HepG2 (cell line): ENCODE data around the gene USP20. TPM values are rescaled to one million over a fixed set of nuclear protein-coding genes. Genes with fewer than 3 reads are reported as not detected.

Source experiments
- ATAC-seq: fragments of 200-7000 bp; cut with Tn5 transposase; 3 replicates; pipeline ENCODE4 v1.9.1; 2020; ENCODE audit warnings: mild to moderate bottlenecking, moderate library complexity
- BruUV-seq: library from RNA; stranded (reverse); fragments of 400-500 nt; replicated peaks from 2 replicates; lab custom pipeline; 2021; lab: Mats Ljungman, UMichigan
- CTCF ChIA-PET: fragments of 300-600 bp; formaldehyde crosslinking; extraction: SDS; loops from one replicate; lab custom pipeline; 2021; ENCODE audit warnings: low total read pairs, inconsistent platforms, low intra/inter-chr PET ratio; lab: Yijun Ruan, JAX
- POLR2A ChIA-PET: fragments of 350-600 bp; sonication (Branson Sonifier 250); formaldehyde crosslinking; loops from one replicate; lab custom pipeline; 2020; ENCODE audit warnings: antibody characterized with exemption, inconsistent platforms; lab: Yijun Ruan, JAX
- DNase-seq: peaks from one replicate; pipeline ENCODE4 v3.0.0-alpha.2; 2015; ENCODE audit warnings: low spot score
- FAIRE-seq: peaks from 3 replicates; lab custom pipeline; 2011; peaks lifted over from hg19 to GRCh38; lab: Jason Lieb, UNC
- H2AFZ ChIP-seq: one replicate; pipeline ENCODE4 v1.6.1; 2011; ENCODE audit warnings: low read length, inconsistent platforms
- H3K27ac ChIP-seq: fragments of 300-600 bp; 3 replicates; pipeline ENCODE4 v1.8.0; 2011; ENCODE audit warnings: mixed run types, mild to moderate bottlenecking, mixed read lengths, low read length, inconsistent platforms; ENCODE audit not compliant: insufficient read depth; ENCODE audit errors: extremely low read length
- H3K27me3 ChIP-seq, 2 experiments: fragments of 200-600 bp in 1 of 2; 2 replicates in 1 of 2; 3 replicates in 1 of 2; pipeline versions ENCODE4 v1.6.0 to v1.8.0; 2011; ENCODE audit warnings: low read length in 2 of 2, mild to moderate bottlenecking in 2 of 2, moderate library complexity in 2 of 2, inconsistent platforms in 1 of 2; ENCODE audit not compliant: insufficient read depth in 2 of 2, control insufficient read depth in 1 of 2
- H3K36me3 ChIP-seq, 2 experiments: fragments of 200-600 bp in 1 of 2; replicated peaks in 1 of 2; 2 replicates in 1 of 2; 3 replicates in 1 of 2; pipeline versions ENCODE4 v1.5.1 to v1.8.0; 2011; ENCODE audit warnings: low read length in 2 of 2, inconsistent platforms in 1 of 2; ENCODE audit not compliant: insufficient read depth in 2 of 2, control insufficient read depth in 1 of 2
- H3K4me1 ChIP-seq: 2 replicates; pipeline ENCODE4 v1.5.1; 2012; ENCODE audit warnings: low read length, inconsistent platforms; ENCODE audit not compliant: insufficient read depth
- H3K4me2 ChIP-seq: 2 replicates; pipeline ENCODE4 v1.6.0; 2011; ENCODE audit warnings: low read depth, low read length, inconsistent platforms
- H3K4me3 ChIP-seq, 3 experiments: fragments of 200-600 bp in 1 of 3; sonication (generic), shearing (Covaris generic) in 1 of 3; replicated peaks in 1 of 3; 2 replicates each; pipeline ENCODE4 v1.5.1; 2011 to 2016; ENCODE audit warnings: low read length in 3 of 3, inconsistent platforms in 2 of 3, low read depth in 2 of 3, mild to moderate bottlenecking in 2 of 3, control low read depth in 1 of 3, mixed read lengths in 1 of 3; ENCODE audit not compliant: insufficient read depth in 1 of 3
- H3K79me2 ChIP-seq: one replicate; pipeline ENCODE4 v1.6.1; 2011; ENCODE audit warnings: low read length, inconsistent platforms; ENCODE audit not compliant: insufficient read depth
- H3K9ac ChIP-seq: 2 replicates; pipeline ENCODE4 v1.6.0; 2011; ENCODE audit warnings: mild to moderate bottlenecking, low read depth, low read length, inconsistent platforms; ENCODE audit not compliant: insufficient read depth
- H3K9me3 ChIP-seq: 2 replicates; pipeline ENCODE4 v1.5.1; 2012; ENCODE audit warnings: mild to moderate bottlenecking, low read length
- H4K20me1 ChIP-seq: 2 replicates; pipeline ENCODE4 v1.6.0; 2011; ENCODE audit warnings: inconsistent platforms, mild to moderate bottlenecking, low read length, moderate library complexity; ENCODE audit not compliant: insufficient read depth
- ATF7 ChIP-seq, 2 experiments: fragments of 450-650 bp in 1 of 2; sonication (generic) in 1 of 2; formaldehyde crosslinking in 1 of 2; IDR thresholded peaks; 2 replicates each; pipeline versions ENCODE4 v1.4.0 to v1.6.1; 2016 to 2020; ENCODE audit warnings: antibody characterized with exemption in 1 of 2, mild to moderate bottlenecking in 1 of 2, missing genetic modification reagents in 1 of 2
- CAMTA2 ChIP-seq: sonication (generic); formaldehyde crosslinking; IDR thresholded peaks from 2 replicates; pipeline ENCODE4 v1.4.0; 2020; ENCODE audit warnings: mild to moderate bottlenecking, missing genetic modification reagents, borderline replicate concordance
- EEA1 ChIP-seq: sonication (generic); formaldehyde crosslinking; IDR thresholded peaks from 2 replicates; pipeline ENCODE4 v1.5.1; 2020; ENCODE audit warnings: mild to moderate bottlenecking, missing genetic modification reagents, borderline replicate concordance
- FIP1L1 ChIP-seq: fragments of 200-400 bp; formaldehyde crosslinking; IDR thresholded peaks from 2 replicates; pipeline ENCODE4 v1.6.1; 2018; ENCODE audit warnings: low read depth, mild to moderate bottlenecking, low read length, moderate library complexity, borderline replicate concordance; ENCODE audit not compliant: insufficient read depth
- HNRNPLL ChIP-seq: fragments of 200-400 bp; formaldehyde crosslinking; IDR thresholded peaks from 2 replicates; pipeline ENCODE4 v1.6.1; 2017; ENCODE audit warnings: mild to moderate bottlenecking, low read depth, low read length; ENCODE audit not compliant: poor library complexity, severe bottlenecking
- KDM4B ChIP-seq: sonication (generic); formaldehyde crosslinking; IDR thresholded peaks from 2 replicates; pipeline ENCODE4 v1.4.0; 2020; ENCODE audit warnings: missing genetic modification reagents
- MLLT10 ChIP-seq: sonication (generic); formaldehyde crosslinking; IDR thresholded peaks from 2 replicates; pipeline ENCODE4 v1.4.0; 2020; ENCODE audit warnings: missing genetic modification reagents
- MTA1 ChIP-seq: sonication (generic); formaldehyde crosslinking; IDR thresholded peaks from 2 replicates; pipeline ENCODE4 v1.4.0; 2020; ENCODE audit warnings: missing genetic modification reagents, mild to moderate bottlenecking, borderline replicate concordance
- NR1H2 ChIP-seq: sonication (generic); formaldehyde crosslinking; IDR thresholded peaks from 2 replicates; pipeline ENCODE4 v1.8.1; 2022; ENCODE audit warnings: low read depth, missing genetic modification reagents, borderline replicate concordance
- RARG ChIP-seq: sonication (generic); formaldehyde crosslinking; IDR thresholded peaks from 2 replicates; pipeline ENCODE4 v1.4.0; 2020; ENCODE audit warnings: low read depth, mild to moderate bottlenecking, missing genetic modification reagents
- RFX3 ChIP-seq: IDR thresholded peaks from 2 replicates; pipeline ENCODE4 v1.6.1; 2016; ENCODE audit warnings: missing biosample characterization, missing genetic modification reagents
- SIN3B ChIP-seq: fragments of 150-350 bp; IDR thresholded peaks from 2 replicates; pipeline ENCODE4 v1.6.1; 2014; ENCODE audit warnings: low read length
- SMAD1 ChIP-seq: sonication (generic); formaldehyde crosslinking; IDR thresholded peaks from 2 replicates; pipeline ENCODE4 v1.4.0; 2020; ENCODE audit warnings: missing genetic modification reagents, low read depth, mild to moderate bottlenecking, borderline replicate concordance
- TOE1 ChIP-seq: sonication (generic); formaldehyde crosslinking; IDR thresholded peaks from 2 replicates; pipeline ENCODE4 v1.4.0; 2020; ENCODE audit warnings: mild to moderate bottlenecking, missing genetic modification reagents
- TOPORS ChIP-seq: sonication (generic); formaldehyde crosslinking; IDR thresholded peaks from 2 replicates; pipeline ENCODE4 v1.8.0; 2023; ENCODE audit warnings: mild to moderate bottlenecking, missing genetic modification reagents
- ZNF225 ChIP-seq: sonication (generic); formaldehyde crosslinking; IDR thresholded peaks from 2 replicates; pipeline ENCODE4 v1.4.0; 2020; ENCODE audit warnings: mild to moderate bottlenecking, missing genetic modification reagents
- ZNF260 ChIP-seq: sonication (generic); formaldehyde crosslinking; IDR thresholded peaks from 2 replicates; pipeline ENCODE4 v1.4.0; 2020; ENCODE audit warnings: missing genetic modification reagents, low read depth, mild to moderate bottlenecking, borderline replicate concordance
- ZNF547 ChIP-seq: sonication (generic); formaldehyde crosslinking; IDR thresholded peaks from 2 replicates; pipeline ENCODE4 v1.5.1; 2020; ENCODE audit warnings: mild to moderate bottlenecking, missing genetic modification reagents
- ZNF562 ChIP-seq: sonication (generic); formaldehyde crosslinking; IDR thresholded peaks from 2 replicates; pipeline ENCODE4 v1.8.0; 2022; ENCODE audit warnings: missing genetic modification reagents, borderline replicate concordance
- ZNF672 ChIP-seq: sonication (generic); formaldehyde crosslinking; IDR thresholded peaks from 2 replicates; pipeline ENCODE4 v1.8.1; 2022; ENCODE audit warnings: missing genetic modification reagents
- ZNF775 ChIP-seq: sonication (generic); formaldehyde crosslinking; IDR thresholded peaks from 2 replicates; pipeline ENCODE4 v1.4.0; 2020; ENCODE audit warnings: missing genetic modification reagents, mild to moderate bottlenecking, moderate library complexity, borderline replicate concordance
- ZSCAN25 ChIP-seq: sonication (generic); formaldehyde crosslinking; IDR thresholded peaks from 2 replicates; pipeline ENCODE4 v1.8.0; 2022; ENCODE audit warnings: mild to moderate bottlenecking, missing genetic modification reagents
- WGBS: methylation state at CpG from one replicate; pipeline ENCODE4 v1.1.6; 2017; ENCODE audit warnings: low lambda C conversion rate; 5-methylcytosine and 5-hydroxymethylcytosine counted together
- in situ Hi-C: cut with HindIII; loops from 2 replicates; pipeline ENCODE4 v1.10.0; 2017; ENCODE audit warnings: low pct_unique_long_range_greater_than_20kb; ENCODE audit not compliant: extremely low pct_ligation_motif_present
- intact Hi-C: fragments of 100-400 bp; cut with micrococcal nuclease; formaldehyde crosslinking; loops from one replicate; pipeline ENCODE4 v1.10.0; 2022; ENCODE audit not compliant: unreplicated experiment
- polyA plus RNA-seq, 8 experiments: library from polyadenylated mRNA; depleted of rRNA in 3 of 8; stranded (reverse) in 7 of 8; unstranded in 1 of 8; fragments of >200 nt; fragmentation: Illumina TruSeq in 4 of 8; extraction: Trizol in 4 of 8; gene quantifications; 2 replicates each; pipeline versions ENCODE4 v1.2.1 to v1.2.3, GENCODE V29; 2011 to 2016; ENCODE audit warnings: low read depth in 4 of 8, missing spikeins in 1 of 8, mixed read lengths in 1 of 8; ENCODE audit not compliant: insufficient read depth in 1 of 8
- total RNA-seq, 5 experiments: library from RNA; depleted of rRNA; stranded (reverse); fragments of >200 nt; fragmentation: Illumina TruSeq; extraction: Trizol; gene quantifications; 2 replicates each; pipeline ENCODE4 v1.2.3, GENCODE V29; 2016; ENCODE audit warnings: low read depth in 1 of 5

The USP20 gene
- total and polyA plus RNA-seq, 2 of the 13 experiments (the other 11 are each of a cell fraction or from before 2014, with no cell fraction given), result 4.4 to 5.9 TPM

DNA sequence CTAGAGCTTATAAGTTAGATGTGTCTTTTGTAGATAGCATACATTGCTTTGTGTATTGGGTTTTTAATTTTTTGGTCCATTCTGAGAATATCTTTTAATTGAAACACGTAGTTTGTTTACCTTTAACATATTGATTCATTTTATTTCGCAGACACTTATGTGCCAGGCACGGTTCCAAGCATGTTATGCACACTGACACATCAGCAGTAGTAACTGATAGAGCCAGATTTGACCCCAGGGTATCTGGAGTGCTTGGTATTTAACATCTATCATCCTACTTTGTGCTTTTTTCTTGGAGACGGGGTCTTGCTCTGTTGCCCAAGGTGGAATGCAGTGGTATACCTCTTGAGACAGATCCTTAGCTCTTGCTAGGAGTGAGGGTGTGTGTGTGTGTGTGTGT is 71.9 kb downstream of the USP20 start:
- TF ChIP-seq ZNF775 (CRISPR knock-in tag), result no peak
- TF ChIP-seq KDM4B (CRISPR knock-in tag), result no peak
- no peak for TF ChIP-seq MTA1 (CRISPR knock-in tag)
- no peak for TF ChIP-seq ZNF672 (CRISPR knock-in tag)
- no peak for TF ChIP-seq ZNF260 (CRISPR knock-in tag)
- no peak for TF ChIP-seq MLLT10 (CRISPR knock-in tag)
- no peak for TF ChIP-seq HNRNPLL
- TF ChIP-seq CAMTA2 (CRISPR knock-in tag), result no peak
- POLR2A ChIA-PET, result no interaction called here
- FAIRE-seq (no peak), ATAC-seq (no peak), DNase-seq (no peak)
- no peaks in the 10 kb centered on the region for H3K9me3 ChIP-seq
- CTCF ChIA-PET, result no interaction called here
- no peak overlapping the region for H3K27ac ChIP-seq
- H2AFZ ChIP-seq, result no peak overlapping the region
- H3K4me1 ChIP-seq, result no peaks in the 10 kb centered on the region
- intact Hi-C loops, result no loop called here
- H3K36me3 ChIP-seq, result peaks cover 2 to 3% of the 10 kb centered on the region in 2 experiments; a peak in 1 of 5 replicates
- no peak overlapping the region for H3K4me3 ChIP-seq
- no peaks in the 10 kb centered on the region for H4K20me1 ChIP-seq
- in situ Hi-C loops, result no loop called here
- H3K79me2 ChIP-seq, result no peaks in the 10 kb centered on the region
- WGBS, result 96% methylated on average over 4 of the region's 4 CpGs
- no TSS peak for BruUV-seq
- no peaks in the 10 kb centered on the region for H3K27me3 ChIP-seq
- no peak overlapping the region for H3K9ac ChIP-seq
- H3K4me2 ChIP-seq, result no peak overlapping the region

DNA sequence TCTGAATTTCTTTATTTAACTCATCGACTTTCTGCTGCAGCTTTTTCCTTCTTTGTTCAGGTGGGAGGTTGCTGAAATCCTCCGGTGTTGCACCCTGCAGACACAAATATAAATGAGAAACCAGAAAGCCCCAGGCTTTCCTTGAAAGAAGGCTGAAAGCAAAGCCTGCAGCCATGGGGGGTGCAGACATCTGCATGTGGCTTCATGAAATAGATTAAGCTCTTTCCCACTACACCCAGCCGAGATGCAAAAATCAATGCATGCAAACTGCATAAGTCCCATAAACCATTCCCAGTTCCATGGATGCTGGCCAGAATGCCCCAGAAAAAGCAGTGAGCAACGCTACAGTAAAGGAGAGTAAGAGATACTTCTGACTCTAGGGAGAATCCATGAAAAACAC is 73.6 kb downstream of the USP20 start:
- Histone ChIP-seq H3K9me3 (no peaks in the 10 kb centered on the region), H2AFZ (no peak overlapping the region), H4K20me1 (no peaks in the 10 kb centered on the region), H3K9ac (no peak overlapping the region), H3K27ac (no peak overlapping the region), H3K4me3 (no peak overlapping the region), H3K27me3 (no peaks in the 10 kb centered on the region), H3K79me2 (no peaks in the 10 kb centered on the region), H3K4me1 (0 out of 2 replicates have a peak, but pooled peaks cover 2% of the 10 kb centered on the region), H3K4me2 (no peak overlapping the region), H3K36me3 (0 out of 5 replicates have a peak, but pooled peaks cover 0 to 3% of the 10 kb centered on the region in 2 experiments)
- in situ Hi-C loops, result no loop called here
- ChIA-PET POLR2A (interaction anchor here (0.7 kb wide), 1 partner anchor 11 kb away, joined by 3 read pairs; no protein-coding TSS in a partner anchor), CTCF (no interaction called here)
- WGBS, result 96% methylated on average over 4 of the region's 4 CpGs
- DNase-seq, result no peak
- intact Hi-C loops, result no loop called here
- ATAC-seq, result no peak
- TF ChIP-seq SIN3B (no peak), SMAD1 (CRISPR knock-in tag) (no peak), FIP1L1 (no peak), ATF7 (IDR thresholded peaks at IDR 0.05) (no peak), ATF7 (CRISPR knock-in tag; IDR thresholded peaks at IDR 0.05) (no peak), ZSCAN25 (CRISPR knock-in tag) (no peak), ZNF547 (CRISPR knock-in tag) (no peak), RFX3 (no peak), ZNF225 (CRISPR knock-in tag) (no peak), ZNF562 (CRISPR knock-in tag) (no peak), TOE1 (CRISPR knock-in tag) (no peak), RARG (CRISPR knock-in tag) (no peak), EEA1 (CRISPR knock-in tag) (no peak), NR1H2 (no peak), TOPORS (CRISPR knock-in tag) (no peak)
- BruUV-seq, result no TSS peak
- FAIRE-seq, result no peak
